ENCODE data around the gene RSPO3. TPM values are rescaled to one million over a fixed set of nuclear protein-coding genes. Genes with fewer than 3 reads are reported as not detected.
A peak's percentile ranks its signal among the peaks of the same experiment; 100 is the strongest.

Gene RSPO3
- polyA plus RNA-seq, 1 donor, result 11.7 TPM

DNA sequence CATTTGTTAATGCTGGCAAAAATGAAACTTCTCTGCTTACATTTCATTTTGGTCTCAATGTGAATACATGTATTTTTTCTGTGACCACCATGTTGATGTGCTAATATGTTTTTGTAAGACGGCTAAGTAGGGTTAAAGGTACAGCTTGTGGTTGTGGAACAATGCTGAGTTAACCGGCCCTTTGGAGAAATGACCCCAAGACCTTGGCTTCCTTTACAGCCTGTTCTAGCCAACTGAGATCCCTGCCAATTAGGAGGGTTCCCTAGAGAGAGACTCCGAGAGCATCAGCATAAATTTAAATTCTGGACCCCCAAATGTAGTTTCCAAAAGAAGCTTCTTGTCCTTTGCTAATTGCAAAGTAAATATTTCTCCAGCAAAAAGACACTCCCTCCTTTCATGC lies 44.4 kb downstream of the RSPO3 start:
- no peak for DNase-seq (ENCODE audit: low read depth)

DNA sequence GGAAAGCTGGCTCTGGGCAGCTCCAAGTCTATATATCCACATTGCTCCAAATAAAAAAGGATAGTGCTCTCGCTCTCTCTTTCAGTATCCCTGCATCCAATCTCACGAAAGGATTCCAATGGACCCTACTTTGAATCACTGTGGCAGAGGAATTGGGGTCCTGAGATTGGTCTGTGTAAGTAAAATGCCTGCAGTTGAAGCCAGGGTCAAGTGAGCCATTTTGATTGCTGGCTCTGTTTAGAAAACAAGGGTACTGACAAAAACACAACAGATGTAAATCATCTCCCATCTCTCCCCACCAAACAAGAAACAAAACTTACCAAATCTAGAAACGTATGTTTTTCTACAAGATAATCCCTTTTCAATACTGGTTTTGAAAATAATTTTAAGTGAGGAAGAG lies 45.6 kb downstream of the RSPO3 start:
- no peak for DNase-seq (ENCODE audit: low read depth)

DNA sequence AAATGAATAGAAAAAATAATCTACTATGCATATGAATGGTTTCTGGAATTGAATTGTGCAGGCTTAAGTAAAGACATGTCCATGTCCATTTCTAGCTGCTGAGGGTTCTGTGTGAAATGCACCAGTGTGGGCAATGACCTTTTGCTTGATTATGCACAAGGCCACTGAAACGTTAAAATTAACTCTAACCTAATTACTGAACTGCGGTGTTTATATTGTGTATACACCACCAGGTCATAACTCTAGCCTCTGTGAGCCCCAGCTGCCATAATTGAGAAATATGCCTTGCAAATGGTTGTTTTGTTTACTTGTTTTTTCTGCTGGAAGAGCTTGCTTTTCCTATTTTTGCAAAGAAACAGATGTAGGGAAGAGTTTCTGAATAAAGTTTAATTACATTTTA lies 46.1 kb downstream of the RSPO3 start:
- DNase-seq (ENCODE audit: low read depth), result no peak

DNA sequence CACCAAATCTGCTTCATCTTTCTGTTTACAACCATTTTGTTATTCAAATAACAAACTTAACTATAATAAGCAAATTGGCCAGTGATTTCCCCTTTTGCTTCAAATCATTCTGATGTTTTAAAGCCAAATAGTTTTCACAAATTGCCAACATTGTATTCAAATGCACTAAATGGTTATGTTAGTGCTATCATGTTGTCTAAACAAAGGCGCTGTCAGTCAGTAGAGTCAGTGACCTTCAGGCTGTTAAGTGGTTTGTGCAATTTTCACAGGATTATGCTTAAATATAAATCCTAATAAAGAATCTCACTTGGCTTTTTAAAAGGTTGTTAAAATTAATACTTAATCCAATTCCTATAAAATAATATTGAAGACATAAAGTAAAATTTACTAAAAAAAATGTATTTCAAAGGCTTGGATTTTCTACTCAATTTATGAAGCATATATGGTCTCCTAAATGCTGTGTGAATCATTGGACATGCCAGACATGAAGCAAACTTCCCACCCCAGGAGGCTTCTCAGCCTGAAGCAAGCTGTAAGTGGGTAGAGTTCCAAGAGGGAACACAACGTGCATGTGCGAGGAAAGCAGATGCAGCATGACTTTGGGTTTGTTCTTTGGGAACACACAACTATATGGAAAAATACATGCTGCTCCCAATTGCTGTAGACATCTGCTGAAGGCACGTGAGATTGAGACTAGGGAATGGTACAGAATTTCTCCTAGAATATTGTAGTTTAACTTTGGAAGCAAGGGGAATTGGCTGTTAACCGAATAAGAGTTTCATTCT lies 54.9 kb downstream of the RSPO3 start:
- peak; percentile 72 for DNase-seq (ENCODE audit: low read depth)

DNA sequence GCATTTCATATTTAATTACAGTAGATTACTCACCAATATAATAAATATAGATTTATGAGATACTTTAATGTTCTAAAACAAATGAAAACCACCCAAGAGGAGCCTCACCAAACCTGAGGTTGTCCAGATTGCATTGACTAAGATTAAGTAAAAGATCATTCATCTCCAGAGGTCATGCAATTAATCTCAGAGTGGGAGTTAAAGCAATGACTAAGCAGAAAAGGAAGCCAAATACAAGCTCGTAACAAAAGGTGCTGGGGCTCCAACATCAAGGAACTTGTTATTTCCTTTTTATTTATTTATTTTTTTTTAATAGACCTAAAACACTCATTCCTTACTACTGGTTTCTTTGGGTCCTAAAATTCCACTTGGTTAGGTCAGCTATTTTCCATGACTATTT lies 57.7 kb downstream of the RSPO3 start:
- no peak for DNase-seq (ENCODE audit: low read depth)

DNA sequence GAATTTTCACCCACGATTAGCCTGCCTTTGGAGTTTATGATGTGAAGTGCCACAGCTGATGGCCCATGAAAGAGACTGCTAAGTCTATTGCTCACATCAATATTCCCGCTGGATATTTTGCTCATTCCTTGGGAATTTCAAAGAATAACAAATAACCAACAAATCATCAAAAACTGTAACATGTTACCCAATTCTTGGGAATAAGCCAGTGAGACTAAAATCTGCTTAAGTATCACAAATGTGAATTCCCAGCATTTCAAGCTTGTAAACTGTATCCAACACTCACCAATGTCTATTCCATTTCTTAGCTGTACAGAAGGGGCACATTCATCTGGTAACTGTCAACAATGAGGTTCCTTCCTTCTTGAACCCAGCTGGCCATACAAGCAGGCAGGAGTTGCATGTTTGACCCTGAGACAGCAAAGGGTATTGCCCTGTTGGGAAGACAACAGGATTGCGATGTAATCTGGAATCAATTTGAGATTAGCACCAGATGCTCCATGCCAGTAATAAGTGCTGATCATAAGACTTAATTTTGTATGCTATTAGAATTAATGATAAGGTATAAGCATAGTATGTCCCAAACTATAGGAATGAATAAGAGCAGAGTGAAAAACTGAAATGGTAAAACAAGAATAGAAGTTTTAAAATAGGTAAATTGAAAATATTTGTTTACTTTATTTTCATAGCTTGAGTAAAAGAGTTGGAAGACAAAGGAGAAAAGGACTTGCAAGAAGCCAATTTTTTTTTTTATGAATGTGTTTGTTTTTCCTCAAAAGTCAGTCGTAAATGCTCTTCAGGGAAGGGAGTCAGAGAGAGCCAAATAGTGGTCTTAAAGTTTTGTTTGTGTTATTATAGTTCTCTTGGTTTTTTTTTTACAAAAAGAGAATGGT lies 58.8 kb downstream of the RSPO3 start:
- DNase-seq (ENCODE audit: low read depth), result no peak

DNA sequence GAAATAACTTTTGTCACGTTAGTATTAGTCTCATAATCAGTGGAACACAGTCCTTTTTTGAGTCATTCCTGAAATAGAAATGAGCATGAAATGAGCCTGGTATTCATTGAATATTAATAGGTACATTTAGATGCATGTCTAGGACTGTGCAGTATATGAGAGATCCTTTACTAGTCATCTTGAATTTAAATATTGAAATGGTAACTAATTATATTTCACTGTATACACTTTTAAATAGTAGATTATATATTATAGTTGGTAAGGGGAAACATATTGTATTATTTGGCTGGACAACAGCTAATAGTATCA lies 59.4 kb downstream of the RSPO3 start:
- no peak for DNase-seq (ENCODE audit: low read depth)

DNA sequence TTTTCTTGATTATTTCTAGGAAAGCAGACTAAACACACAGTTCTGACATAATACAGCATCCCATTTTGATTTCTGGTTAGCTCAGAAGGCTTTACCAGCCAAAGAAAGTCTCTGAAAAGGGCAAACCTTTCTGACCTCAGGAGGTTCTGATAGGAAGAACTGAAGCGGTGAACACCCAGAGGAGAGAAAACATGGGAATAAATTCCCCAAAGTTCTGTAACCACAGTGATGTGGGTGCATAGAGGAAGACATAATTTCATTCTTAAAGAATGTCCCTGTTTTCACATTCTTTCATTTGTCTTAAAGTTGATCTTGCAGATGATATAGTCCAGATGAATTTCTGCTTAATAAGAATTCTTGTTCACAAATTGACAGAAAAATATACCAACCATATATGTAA lies 60.3 kb downstream of the RSPO3 start:
- no peak for DNase-seq (ENCODE audit: low read depth)

DNA sequence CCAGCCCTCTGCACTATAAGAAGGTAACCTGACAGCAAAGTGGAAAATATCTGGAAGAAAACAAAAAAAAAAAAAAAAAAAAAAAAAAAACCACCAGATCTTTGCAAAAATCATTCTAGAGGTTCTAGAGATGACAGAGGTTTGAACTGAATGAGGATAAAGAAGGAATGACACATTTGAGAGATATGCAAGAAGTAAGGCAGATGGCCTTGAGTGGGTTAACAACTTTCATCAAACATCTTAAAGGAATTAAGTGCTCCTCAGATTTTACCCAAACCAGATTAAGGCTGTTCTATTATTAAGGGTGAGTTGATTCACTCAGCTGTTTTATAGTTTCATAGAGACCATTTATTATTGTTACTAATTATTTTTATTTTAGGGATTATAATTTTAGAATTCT lies 62.0 kb downstream of the RSPO3 start:
- DNase-seq (ENCODE audit: low read depth), result no peak

DNA sequence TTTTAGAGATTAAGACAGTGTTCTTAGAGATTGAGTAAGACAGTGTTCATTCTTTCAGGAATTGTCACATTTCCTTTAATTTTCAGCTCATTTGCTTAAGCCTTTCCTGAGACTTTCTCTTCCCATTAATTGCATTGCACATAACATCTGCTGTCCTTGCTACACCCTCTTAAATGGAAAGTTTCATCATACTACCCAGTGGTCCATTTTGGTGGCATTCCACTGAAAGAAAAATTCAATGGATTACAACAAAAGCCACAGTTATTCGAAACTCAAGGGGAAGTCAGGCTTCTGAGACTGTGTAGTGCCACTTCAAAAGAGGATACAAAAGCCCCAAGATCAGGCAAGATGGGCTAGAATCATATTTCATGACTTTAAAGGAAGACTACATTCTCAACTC lies 64.0 kb downstream of the RSPO3 start:
- DNase-seq (ENCODE audit: low read depth), result no peak

DNA sequence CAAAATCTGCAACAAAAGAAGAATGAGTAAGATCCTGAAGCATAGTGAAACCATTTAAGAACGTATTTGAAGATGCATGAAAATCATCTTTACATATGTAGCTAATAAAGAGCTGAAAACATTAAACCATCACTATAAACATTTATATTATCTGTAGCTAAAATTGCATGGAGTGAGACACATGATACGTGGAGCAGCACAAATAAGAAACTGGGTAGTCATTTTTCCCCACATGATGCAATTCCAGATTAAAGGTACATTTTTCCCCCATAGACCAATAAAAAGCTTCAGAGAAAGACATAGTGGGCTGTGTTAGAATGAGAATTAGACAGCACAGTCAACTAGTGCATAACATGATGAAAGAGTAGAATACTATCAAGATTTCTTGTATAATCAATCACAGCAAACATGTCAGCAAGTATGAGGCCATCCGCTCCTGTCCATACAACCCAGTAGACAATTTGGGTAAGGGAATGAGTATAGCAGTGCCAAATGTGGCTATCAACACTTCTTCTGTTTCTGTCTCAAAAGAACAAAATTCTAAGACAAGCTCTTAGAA lies 67.0 kb downstream of the RSPO3 start:
- DNase-seq (ENCODE audit: low read depth), result no peak

DNA sequence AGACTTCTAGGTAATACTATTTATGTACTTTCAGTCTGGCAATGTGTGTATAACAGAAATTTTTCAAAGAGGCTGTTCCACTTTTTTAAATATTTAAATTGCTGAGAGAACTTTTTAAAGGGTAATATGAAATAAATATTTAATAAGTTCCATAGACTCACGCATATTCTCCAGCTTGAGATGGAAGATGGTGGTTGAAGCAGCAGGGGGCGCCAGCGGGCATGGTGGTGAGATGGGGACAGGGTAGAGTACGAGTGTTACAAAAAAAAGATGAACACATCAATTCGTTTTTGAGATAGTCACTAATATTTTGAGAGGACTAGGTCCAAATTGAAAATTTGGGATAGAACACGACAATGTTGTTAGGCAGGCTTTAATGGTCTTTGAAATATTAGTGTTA lies 68.4 kb downstream of the RSPO3 start:
- DNase-seq (ENCODE audit: low read depth), result no peak

DNA sequence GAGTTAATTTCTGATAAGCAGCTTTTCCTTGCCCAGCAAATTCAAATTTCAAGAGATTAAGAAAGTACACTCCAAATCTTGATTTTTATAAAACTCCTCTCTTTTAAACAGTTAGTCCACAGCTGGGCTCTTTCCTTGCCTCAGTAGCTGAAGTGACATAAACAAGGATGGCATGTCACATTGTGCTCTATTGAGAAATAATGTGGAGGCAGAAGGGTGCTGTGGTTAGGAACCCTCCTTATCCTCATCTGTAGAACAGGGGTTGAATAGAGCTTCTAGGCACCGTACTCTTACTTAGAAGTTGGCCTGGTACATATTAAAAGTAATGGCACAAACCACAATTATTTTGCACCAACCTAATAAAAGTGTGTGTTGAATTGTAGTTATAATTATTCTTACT lies 70.3 kb downstream of the RSPO3 start:
- no peak for DNase-seq (ENCODE audit: low read depth)

DNA sequence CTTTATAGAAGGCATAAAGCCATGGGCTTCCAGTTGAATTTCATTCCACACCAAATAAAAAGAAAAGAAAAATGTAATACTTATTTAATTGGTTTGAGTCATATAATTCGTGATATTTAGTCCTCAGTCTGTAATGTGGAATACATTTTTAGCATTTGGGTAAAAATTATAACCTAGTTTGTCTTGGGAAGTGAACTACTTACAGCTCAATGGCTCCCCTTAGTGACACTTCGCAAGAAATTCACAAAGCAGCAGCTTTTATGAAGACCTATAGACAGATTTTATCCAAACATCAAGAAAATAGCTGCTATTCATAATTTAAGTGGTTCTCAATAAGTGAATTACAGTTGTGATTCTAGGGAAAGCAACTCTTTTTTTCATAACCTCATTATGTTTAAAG lies 72.1 kb downstream of the RSPO3 start:
- DNase-seq (ENCODE audit: low read depth), result peak; percentile 32

DNA sequence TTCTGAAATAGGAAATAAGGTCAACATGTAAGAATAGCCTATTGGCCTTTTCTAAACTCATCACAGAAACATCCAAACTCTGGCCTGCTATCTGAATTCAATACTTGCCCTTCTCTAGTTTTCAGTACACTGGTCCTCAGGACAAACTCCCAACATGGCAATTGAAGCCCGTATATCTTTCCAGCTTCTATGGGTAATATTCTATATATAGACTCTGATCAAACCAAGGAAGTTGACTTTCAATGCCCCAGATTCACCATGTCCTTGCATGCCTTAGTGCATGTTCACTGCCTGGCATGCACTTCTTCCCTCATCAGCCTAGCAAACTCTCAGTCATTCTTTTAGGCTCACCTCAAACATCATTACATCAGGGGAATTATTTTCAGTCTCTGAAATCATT lies 73.2 kb downstream of the RSPO3 start:
- no peak for DNase-seq (ENCODE audit: low read depth)

DNA sequence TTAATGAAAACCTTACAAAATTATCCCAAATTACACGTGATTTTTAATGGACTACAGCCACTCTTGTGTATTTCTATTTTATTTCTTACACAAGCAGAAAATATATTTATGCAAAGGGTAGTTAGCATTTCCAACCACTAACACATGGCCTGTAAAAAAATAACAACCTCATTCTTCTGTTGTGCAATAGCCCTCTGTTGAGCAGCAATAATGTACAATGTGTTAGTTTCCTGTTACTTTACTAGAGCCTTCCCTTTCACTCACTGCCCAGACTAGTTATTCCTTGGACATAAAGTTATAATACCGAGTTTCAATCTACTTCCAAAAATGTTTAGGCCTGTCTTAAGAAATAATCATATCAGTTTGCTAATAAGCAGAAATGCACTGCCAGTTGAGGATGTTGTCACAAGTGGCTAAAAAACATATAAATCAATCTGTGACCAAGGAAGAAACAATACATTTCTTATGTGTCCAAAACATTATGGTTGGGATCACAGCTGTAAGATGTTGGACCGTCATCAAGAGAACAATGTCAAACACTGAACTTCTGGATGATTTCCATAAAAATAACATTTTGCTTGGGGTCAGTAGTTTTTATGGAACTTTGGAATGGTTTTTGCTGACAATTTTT lies 74.6 kb downstream of the RSPO3 start:
- DNase-seq (ENCODE audit: low read depth), result peak; percentile 85

DNA sequence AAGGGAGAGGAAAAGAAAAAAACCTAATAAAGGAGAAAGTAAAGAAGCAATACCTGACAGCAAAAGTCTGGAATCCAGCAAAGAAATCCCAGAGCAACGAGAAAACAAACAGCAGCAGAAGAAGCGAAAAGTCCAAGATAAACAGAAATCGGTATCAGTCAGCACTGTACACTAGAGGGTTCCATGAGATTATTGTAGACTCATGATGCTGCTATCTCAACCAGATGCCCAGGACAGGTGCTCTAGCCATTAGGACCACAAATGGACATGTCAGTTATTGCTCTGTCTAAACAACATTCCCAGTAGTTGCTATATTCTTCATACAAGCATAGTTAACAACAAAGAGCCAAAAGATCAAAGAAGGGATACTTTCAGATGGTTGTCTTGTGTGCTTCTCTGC lies 77.4 kb downstream of the RSPO3 start:
- no peak for DNase-seq (ENCODE audit: low read depth)

DNA sequence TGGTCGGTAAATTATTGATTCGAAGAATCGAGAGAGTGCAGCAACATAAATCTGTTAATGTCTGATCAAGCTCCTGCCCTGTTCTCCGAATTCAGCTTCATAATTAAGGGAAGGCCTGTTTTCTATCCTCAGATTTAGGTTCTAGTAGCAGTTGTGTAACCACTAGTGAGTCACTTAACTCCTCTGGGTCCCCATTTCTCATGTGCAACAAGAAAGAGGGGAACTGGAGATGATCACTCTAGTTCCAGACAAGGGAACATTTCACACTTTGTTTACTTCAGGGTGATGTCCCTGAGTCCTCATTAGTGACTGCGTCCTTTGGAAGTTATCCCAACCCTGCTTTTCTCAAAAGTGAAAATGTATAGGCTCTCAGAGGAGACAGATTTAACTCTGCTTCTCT lies 80.1 kb downstream of the RSPO3 start:
- DNase-seq (ENCODE audit: low read depth), result no peak

DNA sequence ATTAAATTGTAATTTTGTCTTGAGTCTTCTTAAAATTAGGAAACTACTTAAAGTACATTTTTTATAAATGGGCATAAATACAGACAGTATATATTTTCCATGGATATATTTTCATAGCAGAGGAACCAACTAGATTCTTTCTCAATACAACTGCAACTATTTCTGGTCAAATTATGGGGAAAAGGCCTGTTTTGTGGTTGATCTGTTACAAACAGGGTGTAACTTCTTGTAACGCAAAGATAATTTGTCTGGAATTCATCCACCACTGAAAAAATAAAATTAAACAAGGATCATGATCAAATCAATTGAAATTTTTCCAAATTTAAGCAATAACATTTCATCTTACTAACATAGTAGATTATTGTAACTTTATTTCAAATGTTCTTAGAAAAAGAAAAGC lies 81.0 kb downstream of the RSPO3 start:
- DNase-seq (ENCODE audit: low read depth), result no peak

DNA sequence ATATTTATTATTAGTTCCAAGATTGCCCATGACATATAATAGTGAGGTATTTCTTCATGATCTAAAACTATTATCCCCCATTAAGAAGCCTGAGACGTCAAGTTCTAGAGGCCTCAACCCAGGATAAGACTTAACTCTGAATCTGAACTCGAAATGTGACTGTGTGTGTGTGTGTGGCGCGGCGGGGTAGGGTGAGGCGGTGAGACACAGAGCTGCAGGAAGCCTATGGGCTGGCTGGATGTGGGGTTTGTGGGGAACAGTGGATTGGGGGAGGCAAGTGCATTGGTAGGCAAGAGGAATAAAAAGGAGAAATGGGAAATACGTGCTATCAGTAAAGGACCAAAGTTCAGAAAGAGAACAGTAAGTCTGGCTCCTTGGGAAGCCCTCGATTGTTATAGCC lies 81.6 kb downstream of the RSPO3 start:
- DNase-seq (ENCODE audit: low read depth), result no peak

DNA sequence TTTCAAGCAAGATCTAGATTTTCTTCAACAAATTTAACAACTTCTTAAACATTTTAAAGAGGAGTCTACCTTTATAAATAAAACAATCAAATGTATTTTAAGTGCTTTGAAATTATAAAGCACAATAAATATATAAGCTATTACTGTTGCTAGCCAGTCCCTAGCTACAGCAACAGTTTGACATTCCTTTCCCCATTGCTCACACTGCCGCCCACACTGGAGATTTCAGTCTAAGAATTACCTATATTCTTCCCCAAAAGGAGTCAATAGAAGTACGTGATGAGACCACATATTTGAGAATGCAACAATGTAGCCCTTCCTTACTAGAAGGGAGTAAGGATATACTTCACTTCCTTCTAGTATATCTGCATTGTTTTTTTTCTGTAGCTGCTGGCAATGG lies 82.8 kb downstream of the RSPO3 start:
- no peak for DNase-seq (ENCODE audit: low read depth)

DNA sequence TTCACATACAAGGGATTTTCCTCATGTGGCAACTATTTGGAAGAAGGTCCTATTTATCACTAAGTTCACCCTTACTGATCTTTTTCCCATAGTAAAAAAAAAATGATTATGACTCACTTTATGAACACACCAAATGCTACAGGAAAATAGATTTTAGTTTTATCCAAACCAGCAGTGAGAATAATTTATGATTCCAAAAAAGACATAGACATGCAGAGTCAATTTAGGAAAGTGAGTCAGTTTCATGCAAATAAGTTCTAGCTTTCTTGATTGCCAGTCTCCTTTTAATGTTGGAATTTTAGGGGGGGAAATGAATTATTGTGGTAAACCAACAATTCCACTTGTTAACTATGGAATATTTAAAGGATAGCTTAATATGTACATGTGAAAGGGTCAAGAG lies 84.2 kb downstream of the RSPO3 start:
- no peak for DNase-seq (ENCODE audit: low read depth)

DNA sequence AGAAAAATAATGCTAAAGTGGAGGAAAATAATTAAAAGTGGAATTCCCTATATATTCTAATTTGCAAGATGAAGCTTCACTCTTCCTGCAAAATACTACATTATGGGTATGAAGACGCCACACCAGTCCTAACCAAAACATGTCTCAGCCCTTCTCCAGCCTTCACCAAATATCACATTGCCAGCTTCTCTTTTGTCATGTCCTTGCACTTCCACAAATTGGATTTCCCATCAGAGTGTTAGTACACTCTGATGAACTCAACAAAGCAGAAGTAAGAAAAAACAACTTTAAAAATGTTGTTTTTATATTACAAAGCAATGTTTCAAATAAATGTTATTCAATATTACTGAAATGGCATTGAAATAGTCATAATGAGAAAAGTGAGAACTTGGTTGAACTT lies 85.8 kb downstream of the RSPO3 start:
- no peak for DNase-seq (ENCODE audit: low read depth)

Data from forelimb muscle (tissue), 1 donor.